Activated CD8-positive, alpha-beta memory T cell treated with anti-CD3 and anti-CD28 coated beads for 48 hours (primary cell): ENCODE measurements around the gene TCF4.

Experiments
- DNase-seq, 3 experiments: peaks; one replicate each; pipeline ENCODE4 v3.0.0-alpha.2; 2020; ENCODE audit warnings: low read depth in 2 of 3, low spot score in 2 of 3

The TCF4 gene

GRCh38 chr18:55546851-55547704 lies 40.9 kb downstream of the TCF4 start:
- no peak for DNase-seq

GRCh38 chr18:55544014-55544413 lies 44.0 kb downstream of the TCF4 start:
- DNase-seq, result no peak

- no peak for DNase-seq
Measured at GRCh38 chr18:55543130-55543704, 44.8 kb downstream of the TCF4 start.

GRCh38 chr18:55541571-55541970 lies 46.4 kb downstream of the TCF4 start:
- no peak for DNase-seq

GRCh38 chr18:55539240-55539639 lies 48.8 kb downstream of the TCF4 start:
- DNase-seq, result no peak

- DNase-seq, result no peak
Measured at GRCh38 chr18:55534996-55535395, 53.0 kb downstream of the TCF4 start.

GRCh38 chr18:55534547-55534946 lies 53.4 kb downstream of the TCF4 start:
- DNase-seq, result no peak

GRCh38 chr18:55530166-55530565 lies 57.8 kb downstream of the TCF4 start:
- no peak for DNase-seq

GRCh38 chr18:55529581-55529980 lies 58.4 kb downstream of the TCF4 start:
- no peak for DNase-seq

- DNase-seq, result no peak
Measured at GRCh38 chr18:55525845-55526244, 62.1 kb downstream of the TCF4 start.

- no peak for DNase-seq
Measured at GRCh38 chr18:55524353-55525073, 63.5 kb downstream of the TCF4 start.

- no peak for DNase-seq
Measured at GRCh38 chr18:55523001-55523400, 65.0 kb downstream of the TCF4 start.

- DNase-seq, result no peak
Measured at GRCh38 chr18:55522011-55522410, 66.0 kb downstream of the TCF4 start.

GRCh38 chr18:55517055-55517454 lies 70.9 kb downstream of the TCF4 start:
- no peak for DNase-seq

GRCh38 chr18:55515941-55516710 lies 71.9 kb downstream of the TCF4 start:
- no peak for DNase-seq

GRCh38 chr18:55515214-55515613 lies 72.8 kb downstream of the TCF4 start:
- no peak for DNase-seq

- no peak for DNase-seq
Measured at GRCh38 chr18:55513161-55513560, 74.8 kb downstream of the TCF4 start.

- DNase-seq, result no peak
Measured at GRCh38 chr18:55511277-55511676, 76.7 kb downstream of the TCF4 start.

- DNase-seq, result no peak
Measured at GRCh38 chr18:55510809-55511208, 77.2 kb downstream of the TCF4 start.

GRCh38 chr18:55509631-55510324 lies 78.2 kb downstream of the TCF4 start:
- no peak for DNase-seq

- DNase-seq, result no peak
Measured at GRCh38 chr18:55508651-55509050, 79.3 kb downstream of the TCF4 start.
